HepG2 (cell line): ENCODE measurements around the gene SH3BGRL2. TPM values are rescaled to one million over a fixed set of nuclear protein-coding genes. Genes with fewer than 3 reads are reported as not detected.

ENCODE experiments used
- ATAC-seq: fragments of 200-7000 bp; cut with Tn5 transposase; 3 replicates; pipeline ENCODE4 v1.9.1; 2020; ENCODE audit warnings: mild to moderate bottlenecking, moderate library complexity
- BruUV-seq: library from RNA; stranded (reverse); fragments of 400-500 nt; replicated peaks from 2 replicates; lab custom pipeline; 2021; lab: Mats Ljungman, UMichigan
- CTCF ChIA-PET: fragments of 300-600 bp; formaldehyde crosslinking; extraction: SDS; loops from one replicate; lab custom pipeline; 2021; ENCODE audit warnings: low total read pairs, inconsistent platforms, low intra/inter-chr PET ratio; lab: Yijun Ruan, JAX
- POLR2A ChIA-PET: fragments of 350-600 bp; sonication (Branson Sonifier 250); formaldehyde crosslinking; loops from one replicate; lab custom pipeline; 2020; ENCODE audit warnings: antibody characterized with exemption, inconsistent platforms; lab: Yijun Ruan, JAX
- DNase-seq: peaks from one replicate; pipeline ENCODE4 v3.0.0-alpha.2; 2015; ENCODE audit warnings: low spot score
- FAIRE-seq: peaks from 3 replicates; lab custom pipeline; 2011; peaks lifted over from hg19 to GRCh38; lab: Jason Lieb, UNC
- H2AFZ ChIP-seq: one replicate; pipeline ENCODE4 v1.6.1; 2011; ENCODE audit warnings: low read length, inconsistent platforms
- H3K27ac ChIP-seq: fragments of 300-600 bp; 3 replicates; pipeline ENCODE4 v1.8.0; 2011; ENCODE audit warnings: mixed run types, mild to moderate bottlenecking, mixed read lengths, low read length, inconsistent platforms; ENCODE audit not compliant: insufficient read depth; ENCODE audit errors: extremely low read length
- H3K27me3 ChIP-seq, 2 experiments: fragments of 200-600 bp in 1 of 2; 2 replicates in 1 of 2; 3 replicates in 1 of 2; pipeline versions ENCODE4 v1.6.0 to v1.8.0; 2011; ENCODE audit warnings: low read length in 2 of 2, mild to moderate bottlenecking in 2 of 2, moderate library complexity in 2 of 2, inconsistent platforms in 1 of 2; ENCODE audit not compliant: insufficient read depth in 2 of 2, control insufficient read depth in 1 of 2
- H3K36me3 ChIP-seq, 2 experiments: fragments of 200-600 bp in 1 of 2; replicated peaks in 1 of 2; 2 replicates in 1 of 2; 3 replicates in 1 of 2; pipeline versions ENCODE4 v1.5.1 to v1.8.0; 2011; ENCODE audit warnings: low read length in 2 of 2, inconsistent platforms in 1 of 2; ENCODE audit not compliant: insufficient read depth in 2 of 2, control insufficient read depth in 1 of 2
- H3K4me1 ChIP-seq: 2 replicates; pipeline ENCODE4 v1.5.1; 2012; ENCODE audit warnings: low read length, inconsistent platforms; ENCODE audit not compliant: insufficient read depth
- H3K4me2 ChIP-seq: 2 replicates; pipeline ENCODE4 v1.6.0; 2011; ENCODE audit warnings: low read depth, low read length, inconsistent platforms
- H3K4me3 ChIP-seq, 3 experiments: fragments of 200-600 bp in 1 of 3; sonication (generic), shearing (Covaris generic) in 1 of 3; replicated peaks in 1 of 3; 2 replicates each; pipeline ENCODE4 v1.5.1; 2011 to 2016; ENCODE audit warnings: low read length in 3 of 3, inconsistent platforms in 2 of 3, low read depth in 2 of 3, mild to moderate bottlenecking in 2 of 3, control low read depth in 1 of 3, mixed read lengths in 1 of 3; ENCODE audit not compliant: insufficient read depth in 1 of 3
- H3K79me2 ChIP-seq: one replicate; pipeline ENCODE4 v1.6.1; 2011; ENCODE audit warnings: low read length, inconsistent platforms; ENCODE audit not compliant: insufficient read depth
- H3K9ac ChIP-seq: 2 replicates; pipeline ENCODE4 v1.6.0; 2011; ENCODE audit warnings: mild to moderate bottlenecking, low read depth, low read length, inconsistent platforms; ENCODE audit not compliant: insufficient read depth
- H3K9me3 ChIP-seq: 2 replicates; pipeline ENCODE4 v1.5.1; 2012; ENCODE audit warnings: mild to moderate bottlenecking, low read length
- H4K20me1 ChIP-seq: 2 replicates; pipeline ENCODE4 v1.6.0; 2011; ENCODE audit warnings: inconsistent platforms, mild to moderate bottlenecking, low read length, moderate library complexity; ENCODE audit not compliant: insufficient read depth
- ETV6 ChIP-seq: sonication (generic); formaldehyde crosslinking; conservative IDR thresholded peaks from 2 replicates; pipeline ENCODE4 v1.4.0; 2020; ENCODE audit warnings: missing genetic modification reagents
- HNRNPL ChIP-seq: fragments of 200-400 bp; formaldehyde crosslinking; IDR thresholded peaks from 2 replicates; pipeline ENCODE4 v1.6.1; 2017; ENCODE audit warnings: mild to moderate bottlenecking, low read depth, low read length
- HOMEZ ChIP-seq: IDR thresholded peaks from 2 replicates; pipeline ENCODE4 v1.6.1; 2016; ENCODE audit warnings: low read depth
- IRX3 ChIP-seq: sonication (generic); formaldehyde crosslinking; IDR thresholded peaks from 2 replicates; pipeline ENCODE4 v1.8.1; 2023; ENCODE audit warnings: mild to moderate bottlenecking, low read depth, missing genetic modification reagents, borderline replicate concordance
- JUND ChIP-seq: sonication (generic); formaldehyde crosslinking; IDR thresholded peaks from 2 replicates; pipeline ENCODE4 v1.8.0; 2022; ENCODE audit warnings: mild to moderate bottlenecking, missing genetic modification reagents
- MAFF ChIP-seq: IDR thresholded peaks from 2 replicates; pipeline ENCODE4 v1.6.1; 2011; ENCODE audit warnings: low read depth, low read length, improper control_type of control experiment
- MLXIP ChIP-seq: sonication (generic); formaldehyde crosslinking; IDR thresholded peaks from 2 replicates; pipeline ENCODE4 v1.9.0; 2021; ENCODE audit warnings: missing genetic modification reagents, borderline replicate concordance
- RFX1 ChIP-seq: fragments of 450-650 bp; IDR thresholded peaks from 2 replicates; pipeline ENCODE4 v1.6.1; 2017
- SNAPC2 ChIP-seq: sonication (generic); formaldehyde crosslinking; IDR thresholded peaks from 2 replicates; pipeline ENCODE4 v1.8.1; 2022; ENCODE audit warnings: mild to moderate bottlenecking, missing genetic modification reagents
- SRF ChIP-seq: IDR thresholded peaks from 2 replicates; pipeline ENCODE4 v1.6.1; 2011; ENCODE audit warnings: mild to moderate bottlenecking, low read depth, low read length, moderate library complexity
- YY1 ChIP-seq: IDR thresholded peaks from 2 replicates; pipeline ENCODE4 v1.6.1; 2011; ENCODE audit warnings: low read length, low read depth, moderate library complexity, mild to moderate bottlenecking; ENCODE audit not compliant: insufficient read depth, insufficient replicate concordance
- ZBTB37 ChIP-seq: sonication (generic); formaldehyde crosslinking; IDR thresholded peaks from 2 replicates; pipeline ENCODE4 v1.4.0; 2020; ENCODE audit warnings: mild to moderate bottlenecking, missing genetic modification reagents
- ZNF256 ChIP-seq: sonication (generic); formaldehyde crosslinking; conservative IDR thresholded peaks from 2 replicates; pipeline ENCODE4 v1.4.0; 2020; ENCODE audit warnings: missing genetic modification reagents
- ZNF564 ChIP-seq: sonication (generic); formaldehyde crosslinking; IDR thresholded peaks from 2 replicates; pipeline ENCODE4 v1.8.1; 2023; ENCODE audit warnings: mild to moderate bottlenecking, missing genetic modification reagents
- ZNF737 ChIP-seq: sonication (generic); formaldehyde crosslinking; IDR thresholded peaks from 2 replicates; pipeline ENCODE4 v1.5.0; 2020; ENCODE audit warnings: missing genetic modification reagents, mild to moderate bottlenecking, borderline replicate concordance
- WGBS: methylation state at CpG from one replicate; pipeline ENCODE4 v1.1.6; 2017; ENCODE audit warnings: low lambda C conversion rate; 5-methylcytosine and 5-hydroxymethylcytosine counted together
- in situ Hi-C: cut with HindIII; loops from 2 replicates; pipeline ENCODE4 v1.10.0; 2017; ENCODE audit warnings: low pct_unique_long_range_greater_than_20kb; ENCODE audit not compliant: extremely low pct_ligation_motif_present
- intact Hi-C: fragments of 100-400 bp; cut with micrococcal nuclease; formaldehyde crosslinking; loops from one replicate; pipeline ENCODE4 v1.10.0; 2022; ENCODE audit not compliant: unreplicated experiment
- polyA plus RNA-seq, 8 experiments: library from polyadenylated mRNA; depleted of rRNA in 3 of 8; stranded (reverse) in 7 of 8; unstranded in 1 of 8; fragments of >200 nt; fragmentation: Illumina TruSeq in 4 of 8; extraction: Trizol in 4 of 8; gene quantifications; 2 replicates each; pipeline versions ENCODE4 v1.2.1 to v1.2.3, GENCODE V29; 2011 to 2016; ENCODE audit warnings: low read depth in 4 of 8, missing spikeins in 1 of 8, mixed read lengths in 1 of 8; ENCODE audit not compliant: insufficient read depth in 1 of 8
- total RNA-seq, 5 experiments: library from RNA; depleted of rRNA; stranded (reverse); fragments of >200 nt; fragmentation: Illumina TruSeq; extraction: Trizol; gene quantifications; 2 replicates each; pipeline ENCODE4 v1.2.3, GENCODE V29; 2016; ENCODE audit warnings: low read depth in 1 of 5

SH3BGRL2 gene
- total and polyA plus RNA-seq, 2 of the 13 experiments (the other 11 are each of a cell fraction or from before 2014, with no cell fraction given), result 10.9 to 28.8 TPM

- CTCF ChIA-PET, result no interaction called here
- Histone ChIP-seq H4K20me1 (no peaks in the 10 kb centered on the region; the same call in none of the 2 replicates), H3K4me3 (no peak overlapping the region), H3K9me3 (no peaks in the 10 kb centered on the region), H3K4me2 (no peak overlapping the region), H3K36me3 (no peaks in the 10 kb centered on the region), H3K27ac (no peak overlapping the region), H3K9ac (no peak overlapping the region), H3K27me3 (no peaks in the 10 kb centered on the region), H2AFZ (no peak overlapping the region), H3K79me2 (peaks cover 53% of the 10 kb centered on the region), H3K4me1 (peaks cover 32% of the 10 kb centered on the region)
- POLR2A ChIA-PET, result no interaction called here
- DNase-seq, result no peak
- WGBS, result 94% methylated on average over 2 of the region's 2 CpGs
- no peak for FAIRE-seq
- BruUV-seq, result no TSS peak
- no peak for ATAC-seq
- intact Hi-C loops, result loop anchor here (10.0 kb wide), 1 partner anchor 67 kb away; no protein-coding TSS in a partner anchor
- in situ Hi-C loops, result no loop called here
- TF ChIP-seq MAFF (no peak), ZNF564 (no peak), ZNF737 (CRISPR knock-in tag) (no peak), RFX1 (no peak), ZBTB37 (CRISPR knock-in tag) (no peak), ETV6 (CRISPR knock-in tag) (no peak), SNAPC2 (CRISPR knock-in tag) (no peak), JUND (CRISPR knock-in tag) (no peak), HOMEZ (CRISPR knock-in tag) (no peak), HNRNPL (no peak), IRX3 (CRISPR knock-in tag) (no peak), MLXIP (CRISPR knock-in tag) (no peak), SRF (no peak), YY1 (no peak), ZNF256 (no peak)
Observed at GRCh38 chr6:79647741-79648140, 16.6 kb downstream of the SH3BGRL2 start.
